GM12875 (cell line): ENCODE data around the gene CSNK2B.
A peak's percentile ranks its signal among the peaks of the same experiment; 100 is the strongest.

Source experiments
- H3K4me3 ChIP-seq: one replicate; pipeline ENCODE4 v1.5.1; 2011; ENCODE audit warnings: low read depth, low read length, control low read depth
- CTCF ChIP-seq: IDR thresholded peaks from 2 replicates; pipeline ENCODE4 v1.5.1; 2011; ENCODE audit warnings: low read depth, mild to moderate bottlenecking, control low read depth, inconsistent platforms, low read length, moderate library complexity, borderline replicate concordance; ENCODE audit not compliant: insufficient read depth

The CSNK2B gene

GRCh38 chr6:31658158-31658688 lies 7.7 kb upstream of the CSNK2B start:
- no peak overlapping the region for H3K4me3 ChIP-seq
- no peak for TF ChIP-seq CTCF

- H3K4me3 ChIP-seq: peak overlapping the region; percentile 61
- no peak for TF ChIP-seq CTCF
Measured at GRCh38 chr6:31658983-31659648, 6.8 kb upstream of the CSNK2B start.

- TF ChIP-seq CTCF: no peak
Measured at GRCh38 chr6:31659649-31660380, 6.1 kb upstream of the CSNK2B start.

GRCh38 chr6:31660381-31661261 lies 5.3 kb upstream of the CSNK2B start, which contains the start of gene C6orf47:
C6orf47 (minus strand) TSS chr6:31660778; CDS start chr6:31659947, 831 bp downstream.
- TF ChIP-seq CTCF: no peak
- peak within 1 kb of the TSS; percentile 61 for H3K4me3 ChIP-seq

More at GRCh38 chr6:31659649-31660380, 6.1 kb upstream of the CSNK2B start:
- peak overlapping the region; percentile 61 for H3K4me3 ChIP-seq

- no peak overlapping the region for H3K4me3 ChIP-seq
Measured at GRCh38 chr6:31661262-31662123, 4.4 kb upstream of the CSNK2B start.

More at GRCh38 chr6:31661262-31662123, 4.4 kb upstream of the CSNK2B start:
- no peak for TF ChIP-seq CTCF
